Panc1 (cell line): ENCODE data around the gene PEPD. TPM values are rescaled to one million over a fixed set of nuclear protein-coding genes. Genes with fewer than 3 reads are reported as not detected.

Source experiments
- ATAC-seq: fragments of 200-7000 bp; cut with Tn5 transposase; 2 replicates; pipeline ENCODE4 v1.9.1; 2020; ENCODE audit warnings: mild to moderate bottlenecking, moderate library complexity
- BruUV-seq: library from RNA; stranded (reverse); fragments of 400-500 nt; replicated peaks from 2 replicates; lab custom pipeline; 2021; lab: Mats Ljungman, UMichigan
- CTCF ChIA-PET: fragments of 300-600 bp; sonication (Branson Sonifier 250); formaldehyde crosslinking; loops from one replicate; lab custom pipeline; 2022; ENCODE audit warnings: antibody characterized with exemption; lab: Charles Lee
- POLR2A ChIA-PET: fragments of 300-600 bp; sonication (Branson Sonifier 250); formaldehyde crosslinking; loops from one replicate; lab custom pipeline; 2022; ENCODE audit warnings: antibody characterized with exemption; lab: Charles Lee
- DNase-seq: peaks from one replicate; pipeline ENCODE4 v3.0.0-alpha.2; 2010; ENCODE audit warnings: low read depth, low spot score
- H3K27ac ChIP-seq: 2 replicates; pipeline ENCODE4 v1.5.1; 2011; ENCODE audit warnings: mild to moderate bottlenecking, low read length, inconsistent platforms
- H3K27me3 ChIP-seq: fragments of 200-500 bp; sonication (Bioruptor generic); 2 replicates; pipeline ENCODE4 v1.6.0; 2014; ENCODE audit warnings: low read length, inconsistent platforms; ENCODE audit not compliant: control insufficient read depth, insufficient read depth
- H3K36me3 ChIP-seq: fragments of 200-500 bp; sonication (Bioruptor generic); 2 replicates; pipeline ENCODE4 v1.5.1; 2014; ENCODE audit warnings: inconsistent platforms, mild to moderate bottlenecking, low read length, moderate library complexity; ENCODE audit not compliant: control insufficient read depth, insufficient read depth
- H3K4me1 ChIP-seq: 2 replicates; pipeline ENCODE4 v1.5.1; 2011; ENCODE audit warnings: inconsistent platforms, mild to moderate bottlenecking, low read length, moderate library complexity; ENCODE audit not compliant: control insufficient read depth, insufficient read depth
- H3K4me3 ChIP-seq, 2 experiments: 2 replicates each; pipeline ENCODE4 v1.5.1; 2011 to 2012; ENCODE audit warnings: low read depth in 2 of 2, low read length in 2 of 2, mild to moderate bottlenecking in 2 of 2, inconsistent platforms in 1 of 2, moderate library complexity in 1 of 2
- H3K9me3 ChIP-seq: fragments of 200-500 bp; sonication (Bioruptor generic); 2 replicates; pipeline ENCODE4 v1.5.1; 2014; ENCODE audit warnings: low read depth, mild to moderate bottlenecking, inconsistent platforms, low read length, moderate library complexity; ENCODE audit not compliant: control insufficient read depth, insufficient read depth
- POLR2AphosphoS5 ChIP-seq: IDR thresholded peaks from 2 replicates; pipeline ENCODE4 v1.6.1; 2012; ENCODE audit warnings: mild to moderate bottlenecking, low read depth, low read length, moderate library complexity
- SIN3A ChIP-seq: IDR thresholded peaks from 2 replicates; pipeline ENCODE4 v1.6.1; 2012; ENCODE audit warnings: low read depth, mild to moderate bottlenecking, low read length, moderate library complexity, borderline replicate concordance; ENCODE audit not compliant: insufficient read depth
- TCF7L2 ChIP-seq: IDR thresholded peaks from 2 replicates; pipeline ENCODE4 v1.6.1; 2011; ENCODE audit warnings: mild to moderate bottlenecking, low read depth, low read length, inconsistent platforms
- in situ Hi-C: cut with HindIII; loops from 2 replicates; pipeline ENCODE4 v1.10.0; 2016; ENCODE audit warnings: low sequenced_read_pairs, low pct_unique_long_range_greater_than_20kb
- intact Hi-C: fragments of 100-400 bp; cut with micrococcal nuclease; formaldehyde crosslinking; loops from one replicate; pipeline ENCODE4 v1.10.0; 2022; ENCODE audit not compliant: unreplicated experiment
- total RNA-seq: library from RNA; stranded (reverse); gene quantifications from one replicate; pipeline ENCODE4 v1.2.1, GENCODE V29; 2021; ENCODE audit not compliant: unreplicated experiment
- TF ChIP-seq, protein P1 (sequence below): fragments of 450-650 bp; IDR thresholded peaks from 2 replicates; pipeline ENCODE4 v1.5.1; 2017; ENCODE audit warnings: mild to moderate bottlenecking
- TF ChIP-seq, protein P2 (sequence below), 2 experiments: IDR thresholded peaks; 2 replicates each; pipeline ENCODE4 v1.6.1; 2011 to 2012; ENCODE audit warnings: low read depth in 2 of 2, control low read depth in 1 of 2, low read length in 1 of 2, mild to moderate bottlenecking in 1 of 2, moderate library complexity in 1 of 2; ENCODE audit not compliant: insufficient read depth in 1 of 2

PEPD gene
- total RNA-seq, 1 experiment from 2014 or later, result 102 TPM

DNA sequence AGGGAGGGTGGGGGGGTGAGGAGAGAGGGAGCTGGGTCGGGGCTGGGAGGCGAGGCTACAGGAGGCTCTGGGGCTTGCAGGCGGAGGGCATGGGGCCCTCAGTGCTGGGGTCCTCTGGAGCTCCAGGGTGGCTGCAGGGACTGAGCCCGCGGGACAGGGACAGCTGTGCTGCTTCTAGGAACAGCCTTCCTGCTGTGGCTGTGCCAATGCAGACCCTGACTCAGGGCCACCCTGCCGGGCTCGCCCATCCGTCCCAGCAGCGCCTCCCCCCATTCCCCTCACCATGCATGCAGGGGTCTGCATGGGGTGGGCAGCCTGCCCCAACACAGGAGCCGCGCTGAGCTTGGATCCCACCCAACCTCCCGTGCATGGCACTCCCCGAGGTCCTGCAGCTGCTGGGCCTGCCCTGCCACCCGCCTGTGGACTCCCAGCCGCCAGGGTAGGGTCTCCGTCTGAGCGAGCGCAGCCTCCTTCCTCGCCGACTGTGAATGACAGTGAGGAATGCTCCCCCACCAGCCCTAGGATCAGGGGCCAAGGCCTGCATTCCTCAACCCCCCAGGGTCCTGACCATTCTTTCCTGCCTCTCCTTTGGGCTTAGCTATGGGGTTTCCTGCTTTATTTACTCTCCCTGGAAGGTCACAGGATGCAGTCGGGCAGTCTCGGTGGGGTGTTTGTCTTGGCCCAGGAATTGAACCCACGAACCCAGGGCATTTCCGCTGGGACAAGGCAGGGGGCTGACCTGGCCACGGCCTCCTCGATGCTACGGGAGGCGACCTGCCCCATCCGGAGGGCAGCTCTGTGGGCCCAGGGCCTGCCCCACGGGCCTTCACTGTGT, 124.7 kb downstream of the PEPD start:
- H3K27ac ChIP-seq, result no peak overlapping the region
- CTCF ChIA-PET, result interaction anchor here (0.6 to 1.3 kb wide), 3 partner anchors 12 to 155 kb away, joined by 4 to 6 read pairs (median 5); no protein-coding TSS in a partner anchor
- H3K27me3 ChIP-seq, result no peaks in the 10 kb centered on the region
- intact Hi-C loops (no loop called here), in situ Hi-C loops (no loop called here)
- no peak for ATAC-seq
- no peaks in the 10 kb centered on the region for H3K36me3 ChIP-seq
- TF ChIP-seq POLR2AphosphoS5 (no peak), SIN3A (no peak), TCF7L2 (no peak)
- TF ChIP-seq, protein P1, sequence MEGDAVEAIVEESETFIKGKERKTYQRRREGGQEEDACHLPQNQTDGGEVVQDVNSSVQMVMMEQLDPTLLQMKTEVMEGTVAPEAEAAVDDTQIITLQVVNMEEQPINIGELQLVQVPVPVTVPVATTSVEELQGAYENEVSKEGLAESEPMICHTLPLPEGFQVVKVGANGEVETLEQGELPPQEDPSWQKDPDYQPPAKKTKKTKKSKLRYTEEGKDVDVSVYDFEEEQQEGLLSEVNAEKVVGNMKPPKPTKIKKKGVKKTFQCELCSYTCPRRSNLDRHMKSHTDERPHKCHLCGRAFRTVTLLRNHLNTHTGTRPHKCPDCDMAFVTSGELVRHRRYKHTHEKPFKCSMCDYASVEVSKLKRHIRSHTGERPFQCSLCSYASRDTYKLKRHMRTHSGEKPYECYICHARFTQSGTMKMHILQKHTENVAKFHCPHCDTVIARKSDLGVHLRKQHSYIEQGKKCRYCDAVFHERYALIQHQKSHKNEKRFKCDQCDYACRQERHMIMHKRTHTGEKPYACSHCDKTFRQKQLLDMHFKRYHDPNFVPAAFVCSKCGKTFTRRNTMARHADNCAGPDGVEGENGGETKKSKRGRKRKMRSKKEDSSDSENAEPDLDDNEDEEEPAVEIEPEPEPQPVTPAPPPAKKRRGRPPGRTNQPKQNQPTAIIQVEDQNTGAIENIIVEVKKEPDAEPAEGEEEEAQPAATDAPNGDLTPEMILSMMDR, result no peak
- TF ChIP-seq, protein P2, sequence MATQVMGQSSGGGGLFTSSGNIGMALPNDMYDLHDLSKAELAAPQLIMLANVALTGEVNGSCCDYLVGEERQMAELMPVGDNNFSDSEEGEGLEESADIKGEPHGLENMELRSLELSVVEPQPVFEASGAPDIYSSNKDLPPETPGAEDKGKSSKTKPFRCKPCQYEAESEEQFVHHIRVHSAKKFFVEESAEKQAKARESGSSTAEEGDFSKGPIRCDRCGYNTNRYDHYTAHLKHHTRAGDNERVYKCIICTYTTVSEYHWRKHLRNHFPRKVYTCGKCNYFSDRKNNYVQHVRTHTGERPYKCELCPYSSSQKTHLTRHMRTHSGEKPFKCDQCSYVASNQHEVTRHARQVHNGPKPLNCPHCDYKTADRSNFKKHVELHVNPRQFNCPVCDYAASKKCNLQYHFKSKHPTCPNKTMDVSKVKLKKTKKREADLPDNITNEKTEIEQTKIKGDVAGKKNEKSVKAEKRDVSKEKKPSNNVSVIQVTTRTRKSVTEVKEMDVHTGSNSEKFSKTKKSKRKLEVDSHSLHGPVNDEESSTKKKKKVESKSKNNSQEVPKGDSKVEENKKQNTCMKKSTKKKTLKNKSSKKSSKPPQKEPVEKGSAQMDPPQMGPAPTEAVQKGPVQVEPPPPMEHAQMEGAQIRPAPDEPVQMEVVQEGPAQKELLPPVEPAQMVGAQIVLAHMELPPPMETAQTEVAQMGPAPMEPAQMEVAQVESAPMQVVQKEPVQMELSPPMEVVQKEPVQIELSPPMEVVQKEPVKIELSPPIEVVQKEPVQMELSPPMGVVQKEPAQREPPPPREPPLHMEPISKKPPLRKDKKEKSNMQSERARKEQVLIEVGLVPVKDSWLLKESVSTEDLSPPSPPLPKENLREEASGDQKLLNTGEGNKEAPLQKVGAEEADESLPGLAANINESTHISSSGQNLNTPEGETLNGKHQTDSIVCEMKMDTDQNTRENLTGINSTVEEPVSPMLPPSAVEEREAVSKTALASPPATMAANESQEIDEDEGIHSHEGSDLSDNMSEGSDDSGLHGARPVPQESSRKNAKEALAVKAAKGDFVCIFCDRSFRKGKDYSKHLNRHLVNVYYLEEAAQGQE (IDR thresholded peaks at IDR 0.05; ENCODE audit: insufficient read depth in 1 of 2, low read depth in 2 of 2, low read length in 1 of 2), result no peak
- no peak for DNase-seq
- peaks cover 41% of the 10 kb centered on the region for H3K4me1 ChIP-seq
- no peak overlapping the region for H3K4me3 ChIP-seq
- POLR2A ChIA-PET, result interaction anchor here (0.5 kb wide), 1 partner anchor 85 kb away, joined by 4 read pairs; no protein-coding TSS in a partner anchor
- H3K9me3 ChIP-seq, result no peaks in the 10 kb centered on the region
- no TSS peak for BruUV-seq

DNA sequence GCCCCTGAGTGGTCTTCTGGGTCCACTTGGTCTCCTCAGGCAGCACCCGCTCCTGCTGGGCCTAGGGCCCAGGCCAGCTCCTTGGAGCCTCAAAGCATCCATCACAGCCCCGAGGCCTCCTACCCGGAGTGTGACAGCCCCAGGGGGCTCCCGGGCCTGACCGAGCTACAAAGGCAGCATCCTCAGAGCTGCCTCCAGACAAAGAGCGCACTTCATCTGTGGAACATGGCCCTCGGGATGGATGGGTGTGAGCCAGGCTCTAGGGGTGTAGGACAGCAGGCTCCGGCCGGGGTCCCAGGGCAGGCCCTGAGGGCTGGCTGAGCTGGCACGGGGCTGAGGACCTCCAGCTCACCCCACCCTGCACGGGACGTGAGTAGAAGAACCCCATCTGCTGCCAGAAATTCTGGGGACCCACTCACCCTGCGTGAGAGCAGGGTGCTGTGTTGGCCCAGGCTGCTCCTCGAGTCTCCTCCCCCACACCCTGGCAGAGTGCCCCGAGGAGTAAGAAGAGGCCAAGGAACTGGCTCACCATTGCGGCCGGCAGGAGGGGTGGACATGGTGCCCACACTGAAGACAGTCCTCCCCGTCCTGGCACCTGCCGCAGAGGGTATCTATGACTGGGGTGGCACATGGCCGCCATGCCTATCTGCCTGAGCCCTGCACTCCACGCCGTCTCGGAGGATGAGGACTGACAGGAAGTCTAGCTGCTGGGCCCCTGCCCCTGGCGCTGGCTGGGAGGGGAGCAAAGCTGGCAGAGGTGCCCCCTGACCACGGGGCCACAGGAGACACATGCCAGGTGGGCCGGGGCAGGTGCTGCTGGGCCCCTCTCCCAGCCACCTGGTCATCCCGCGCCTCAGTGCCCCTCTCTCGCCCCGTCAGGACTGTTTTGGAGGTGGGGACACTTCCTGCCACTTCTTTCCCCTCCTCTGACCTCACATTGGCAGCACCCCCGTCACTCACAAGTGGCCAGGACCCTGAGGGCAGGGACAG, 125.7 kb downstream of the PEPD start:
- in situ Hi-C loops, result no loop called here
- ChIA-PET CTCF (interaction anchor here (0.6 to 1.3 kb wide), 2 partner anchors 13 to 151 kb away, joined by 4 to 6 read pairs; no protein-coding TSS in a partner anchor), POLR2A (no interaction called here)
- DNase-seq (no peak), ATAC-seq (no peak)
- BruUV-seq, result no TSS peak
- H3K4me1 ChIP-seq, result peaks cover 45% of the 10 kb centered on the region
- intact Hi-C loops, result no loop called here
- no peak overlapping the region for H3K27ac ChIP-seq
- no peak overlapping the region for H3K4me3 ChIP-seq
- TF ChIP-seq TCF7L2 (no peak), SIN3A (no peak), POLR2AphosphoS5 (no peak)
- TF ChIP-seq, protein P1, result no peak
- TF ChIP-seq, protein P2 (IDR thresholded peaks at IDR 0.05; ENCODE audit: insufficient read depth in 1 of 2, low read depth in 2 of 2, low read length in 1 of 2), result no peak
- H3K27me3 ChIP-seq, result no peaks in the 10 kb centered on the region
- H3K9me3 ChIP-seq, result no peaks in the 10 kb centered on the region
- H3K36me3 ChIP-seq, result no peaks in the 10 kb centered on the region
